RWPE2 (cell line): ENCODE data around the gene SLC35C1.

Source experiments
- ATAC-seq: fragments of 200-7000 bp; cut with Tn5 transposase; 3 replicates; pipeline ENCODE4 v1.9.1; 2021; ENCODE audit warnings: low read depth
- DNase-seq: peaks from one replicate; pipeline ENCODE4 v3.0.0-alpha.2; 2020; ENCODE audit warnings: low spot score
- H3K27ac ChIP-seq: fragments of 450-650 bp; 2 replicates; pipeline ENCODE4 v1.5.1; 2017; ENCODE audit warnings: mild to moderate bottlenecking; ENCODE audit not compliant: poor library complexity, severe bottlenecking
- H3K27me3 ChIP-seq: fragments of 250-450 bp; sonication (Bioruptor Pico); 2 replicates; pipeline ENCODE4 v1.5.1; 2021; ENCODE audit warnings: mild to moderate bottlenecking, moderate library complexity; ENCODE audit not compliant: insufficient read depth, poor library complexity, severe bottlenecking
- H3K36me3 ChIP-seq: fragments of 250-450 bp; sonication (Bioruptor Pico); 2 replicates; pipeline ENCODE4 v1.5.1; 2020; ENCODE audit warnings: low read depth, mild to moderate bottlenecking, moderate library complexity
- H3K4me1 ChIP-seq: fragments of 250-450 bp; sonication (Bioruptor Pico); 2 replicates; pipeline ENCODE4 v1.5.1; 2021; ENCODE audit warnings: mild to moderate bottlenecking, moderate library complexity; ENCODE audit not compliant: insufficient read depth, poor library complexity, severe bottlenecking
- H3K4me3 ChIP-seq: fragments of 250-450 bp; sonication (Bioruptor Pico); 2 replicates; pipeline ENCODE4 v1.5.1; 2021; ENCODE audit warnings: mild to moderate bottlenecking, moderate library complexity; ENCODE audit not compliant: severe bottlenecking
- H3K9me3 ChIP-seq: fragments of 250-450 bp; sonication (Bioruptor Pico); 2 replicates; pipeline ENCODE4 v1.5.1; 2021; ENCODE audit warnings: mild to moderate bottlenecking, moderate library complexity; ENCODE audit not compliant: severe bottlenecking
- TF ChIP-seq, protein P1 (sequence below): fragments of 450-650 bp; IDR thresholded peaks from one replicate; pipeline ENCODE4 v1.5.1; 2017; ENCODE audit warnings: mild to moderate bottlenecking, moderate library complexity; ENCODE audit not compliant: poor library complexity, severe bottlenecking

Gene SLC35C1

GRCh38 chr11:45773786-45774655 lies 30.9 kb upstream of the SLC35C1 start:
- DNase-seq (no peak), ATAC-seq (no peak)
- Histone ChIP-seq H3K36me3 (no peaks in the 10 kb centered on the region), H3K9me3 (no peaks in the 10 kb centered on the region), H3K27me3 (no peaks in the 10 kb centered on the region), H3K27ac (no peak overlapping the region), H3K4me1 (no peaks in the 10 kb centered on the region), H3K4me3 (no peak overlapping the region)
- TF ChIP-seq, protein P1, sequence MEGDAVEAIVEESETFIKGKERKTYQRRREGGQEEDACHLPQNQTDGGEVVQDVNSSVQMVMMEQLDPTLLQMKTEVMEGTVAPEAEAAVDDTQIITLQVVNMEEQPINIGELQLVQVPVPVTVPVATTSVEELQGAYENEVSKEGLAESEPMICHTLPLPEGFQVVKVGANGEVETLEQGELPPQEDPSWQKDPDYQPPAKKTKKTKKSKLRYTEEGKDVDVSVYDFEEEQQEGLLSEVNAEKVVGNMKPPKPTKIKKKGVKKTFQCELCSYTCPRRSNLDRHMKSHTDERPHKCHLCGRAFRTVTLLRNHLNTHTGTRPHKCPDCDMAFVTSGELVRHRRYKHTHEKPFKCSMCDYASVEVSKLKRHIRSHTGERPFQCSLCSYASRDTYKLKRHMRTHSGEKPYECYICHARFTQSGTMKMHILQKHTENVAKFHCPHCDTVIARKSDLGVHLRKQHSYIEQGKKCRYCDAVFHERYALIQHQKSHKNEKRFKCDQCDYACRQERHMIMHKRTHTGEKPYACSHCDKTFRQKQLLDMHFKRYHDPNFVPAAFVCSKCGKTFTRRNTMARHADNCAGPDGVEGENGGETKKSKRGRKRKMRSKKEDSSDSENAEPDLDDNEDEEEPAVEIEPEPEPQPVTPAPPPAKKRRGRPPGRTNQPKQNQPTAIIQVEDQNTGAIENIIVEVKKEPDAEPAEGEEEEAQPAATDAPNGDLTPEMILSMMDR, result no peak

DNA sequence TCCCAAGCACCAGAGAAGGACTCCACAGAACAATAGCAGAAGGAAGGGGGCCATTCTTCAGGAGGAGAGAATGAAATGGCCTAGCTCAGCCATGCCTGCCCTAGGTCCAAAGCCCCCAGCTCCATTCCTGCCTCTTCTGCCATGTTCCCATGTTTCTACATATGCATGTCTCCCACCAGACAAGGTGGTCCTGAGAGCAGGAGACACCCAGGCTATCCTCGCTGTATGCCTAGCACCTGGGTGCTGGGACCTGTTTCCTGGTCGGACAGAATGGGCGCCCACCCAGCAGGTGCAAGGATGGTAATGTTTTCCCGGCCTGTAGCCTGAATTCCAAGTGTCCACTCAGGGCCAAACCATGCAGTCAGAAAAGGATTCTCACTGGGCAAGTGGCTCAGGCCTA lies 30.2 kb upstream of the SLC35C1 start:
- no peak overlapping the region for H3K27ac ChIP-seq
- H3K27me3 ChIP-seq, result no peaks in the 10 kb centered on the region
- H3K4me1 ChIP-seq, result no peaks in the 10 kb centered on the region
- ATAC-seq (no peak), DNase-seq (no peak)
- no peaks in the 10 kb centered on the region for H3K36me3 ChIP-seq
- H3K9me3 ChIP-seq, result no peaks in the 10 kb centered on the region
- H3K4me3 ChIP-seq, result no peak overlapping the region
- TF ChIP-seq, protein P1, result no peak

DNA sequence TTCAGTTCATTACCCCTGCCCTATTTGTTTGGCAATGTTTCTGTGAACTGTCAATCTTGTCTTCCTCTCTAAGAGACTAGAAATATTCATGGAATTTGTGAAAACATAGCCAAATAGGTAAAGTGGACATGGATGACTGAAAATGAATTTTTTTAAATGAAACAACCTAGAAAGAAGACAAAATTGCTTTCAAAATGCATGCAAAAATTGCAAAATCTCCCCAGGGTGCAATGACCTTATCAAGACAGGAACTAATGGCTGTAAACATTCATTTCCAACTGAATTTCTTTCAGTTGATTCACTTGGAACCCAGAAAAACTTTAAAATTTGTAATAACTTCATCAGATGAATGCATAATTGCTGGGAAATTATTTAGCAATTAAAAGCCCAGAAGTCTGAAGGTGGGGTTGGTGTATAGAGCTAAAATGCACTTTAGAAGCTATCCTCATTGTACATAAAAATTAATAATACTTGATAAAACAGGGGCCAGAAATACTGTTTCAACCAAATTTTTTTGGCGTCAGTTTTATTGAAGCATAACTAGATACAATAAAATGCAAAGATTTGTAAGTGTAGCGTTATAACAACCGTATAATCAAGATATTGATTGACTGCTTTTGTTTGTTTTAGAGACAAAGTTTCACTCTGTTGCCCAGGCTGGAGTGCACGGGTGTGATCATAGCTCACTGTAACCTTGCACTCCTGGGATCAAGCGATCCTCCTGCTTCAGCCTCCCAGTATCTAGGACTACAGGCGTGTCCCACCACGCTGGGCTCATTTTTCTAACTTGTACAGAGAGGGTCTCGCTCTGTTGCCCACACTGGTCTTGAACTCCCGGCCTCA lies 27.6 kb upstream of the SLC35C1 start:
- no peak for DNase-seq
- ATAC-seq, result no peak
- Histone ChIP-seq H3K27ac (no peak overlapping the region), H3K27me3 (no peaks in the 10 kb centered on the region), H3K4me1 (no peaks in the 10 kb centered on the region), H3K9me3 (no peaks in the 10 kb centered on the region), H3K4me3 (no peak overlapping the region), H3K36me3 (no peaks in the 10 kb centered on the region)
- TF ChIP-seq, protein P1, result no peak

GRCh38 chr11:45778341-45778740 lies 26.6 kb upstream of the SLC35C1 start:
- DNase-seq (no peak), ATAC-seq (no peak)
- no peaks in the 10 kb centered on the region for H3K27me3 ChIP-seq
- no peaks in the 10 kb centered on the region for H3K36me3 ChIP-seq
- H3K27ac ChIP-seq, result no peak overlapping the region
- H3K4me3 ChIP-seq, result no peak overlapping the region
- H3K4me1 ChIP-seq, result no peaks in the 10 kb centered on the region
- TF ChIP-seq, protein P1, result no peak
- no peaks in the 10 kb centered on the region for H3K9me3 ChIP-seq
